AG20443 (cell line): ENCODE measurements around the gene CCDC106.

Experiments
- DNase-seq: peaks from one replicate; pipeline ENCODE4 v3.0.0; 2012; ENCODE audit warnings: low spot score, mixed read lengths

Gene CCDC106

GRCh38 chr19:55650602-55651230 lies 2.7 kb downstream of the CCDC106 start:
- no peak for DNase-seq

- no peak for DNase-seq
Measured at GRCh38 chr19:55651236-55651635, 3.2 kb downstream of the CCDC106 start.

DNA sequence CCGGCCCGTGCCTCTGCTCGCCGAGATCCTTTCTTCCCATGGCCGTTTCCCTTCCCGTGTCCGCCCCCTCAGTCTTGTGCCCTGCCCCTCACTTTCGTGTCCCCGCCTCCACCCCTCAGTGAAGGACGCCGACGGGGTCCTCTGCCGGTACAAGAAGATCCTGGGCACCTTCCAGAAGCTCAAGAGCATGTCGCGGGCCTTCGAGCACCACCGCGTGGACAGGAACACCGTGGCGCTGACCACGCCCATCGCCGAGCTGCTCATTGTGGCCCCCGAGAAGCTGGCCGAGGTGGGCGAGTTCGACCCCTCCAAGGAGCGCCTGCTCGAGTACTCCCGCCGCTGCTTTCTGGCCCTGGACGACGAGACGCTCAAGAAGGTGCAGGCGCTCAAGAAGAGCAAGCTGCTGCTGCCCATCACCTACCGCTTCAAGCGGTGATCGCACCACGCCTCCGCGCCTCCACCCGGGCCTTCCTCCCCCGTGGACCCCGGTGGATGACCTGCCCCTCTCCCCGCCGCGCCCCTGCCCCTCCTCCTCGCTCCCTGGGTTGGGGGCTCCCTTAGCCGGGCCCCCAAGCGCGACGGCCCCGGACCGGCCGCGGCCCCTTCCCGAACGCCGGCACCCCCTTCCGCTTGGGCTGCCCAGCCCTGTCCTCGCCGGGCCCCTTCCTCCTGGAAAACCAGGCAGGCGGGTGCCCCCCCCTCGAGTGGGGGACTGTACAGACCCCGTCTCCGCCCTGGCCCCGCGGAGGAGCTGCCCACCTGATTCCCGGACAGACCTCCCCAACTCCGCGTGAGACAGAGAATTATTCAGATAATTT lies 4.5 kb downstream of the CCDC106 start:
- DNase-seq: no peak

DNA sequence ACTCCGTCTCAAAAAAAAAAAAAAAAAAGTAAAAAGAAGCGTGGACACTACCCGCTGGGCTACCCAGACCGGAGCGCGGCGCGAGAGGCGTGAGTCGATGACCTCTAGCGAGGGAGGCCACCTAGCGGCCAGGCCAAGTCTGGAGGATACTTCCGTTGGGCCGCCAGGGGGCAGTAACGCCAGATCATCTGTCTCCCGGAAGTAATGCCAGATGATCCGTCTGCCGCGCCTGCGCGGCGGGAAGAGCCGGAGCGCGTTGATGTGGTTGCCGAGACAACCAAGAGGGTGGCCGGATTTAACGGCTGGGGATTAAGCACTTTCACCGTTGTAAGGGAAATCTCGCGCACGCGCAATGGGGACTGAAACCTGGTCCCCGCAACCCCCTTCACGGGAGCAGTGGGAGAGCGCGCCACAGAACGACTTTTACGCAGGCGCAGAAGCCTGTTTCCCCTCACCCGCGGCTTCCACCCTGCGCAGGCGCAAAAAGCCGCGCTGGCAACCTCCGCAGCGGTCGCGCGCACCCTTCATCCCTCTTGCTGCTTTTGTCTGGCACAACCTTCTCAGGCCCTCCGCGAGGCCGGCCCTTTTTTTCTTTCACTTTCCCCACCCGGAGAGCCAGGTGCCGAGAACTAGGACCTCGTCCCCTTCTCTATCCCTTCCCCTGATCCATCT lies 5.8 kb downstream of the CCDC106 start:
- DNase-seq: peak; percentile 94

GRCh38 chr19:55654323-55654867 lies 6.4 kb downstream of the CCDC106 start:
- peak; percentile 91 for DNase-seq

DNA sequence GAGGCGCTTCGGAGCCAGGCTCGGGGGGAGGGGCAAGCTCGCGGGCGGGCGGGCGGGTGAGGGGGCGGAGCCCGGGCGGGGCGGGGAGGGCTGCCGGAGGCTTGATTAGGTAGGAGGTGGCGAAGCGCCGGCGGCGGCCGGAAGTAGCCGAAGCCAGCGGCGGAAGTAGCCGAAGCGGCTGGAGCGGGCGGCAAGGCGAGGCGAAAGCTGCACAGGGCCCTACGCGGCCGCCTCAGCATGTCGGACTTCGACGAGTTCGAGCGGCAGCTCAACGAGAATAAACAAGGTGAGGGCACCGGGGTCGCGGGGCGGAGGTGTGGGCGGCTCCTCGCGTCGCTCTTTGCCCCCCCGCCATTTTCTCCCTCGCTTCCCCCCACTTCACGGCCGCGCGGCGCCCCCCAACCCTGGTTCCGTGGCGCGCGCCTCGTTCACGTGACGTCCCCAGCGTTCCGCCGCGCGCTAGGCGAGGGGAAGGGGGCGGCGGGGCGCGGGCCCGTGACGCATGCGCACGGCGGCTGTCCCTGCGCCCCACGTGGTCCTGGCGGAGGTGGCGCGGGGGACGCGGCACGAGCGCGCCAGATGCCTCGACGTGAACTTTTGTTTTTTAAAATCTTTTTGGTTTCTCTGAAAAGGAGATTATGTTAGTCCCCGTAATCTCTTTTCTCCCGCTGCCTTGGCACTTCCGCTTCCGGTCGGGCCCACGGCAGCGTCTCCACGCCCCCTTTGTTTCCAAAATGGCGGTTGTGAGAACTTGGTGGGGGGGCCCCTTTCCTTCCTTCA lies 7.0 kb downstream of the CCDC106 start, which contains the start of gene U2AF2:
U2AF2 (plus strand) TSS at position 168 of the 780 bp plus-strand sequence; CDS start at position 238, 70 bp downstream.
- DNase-seq: peak; percentile 97

- DNase-seq: no peak
Measured at GRCh38 chr19:55655648-55656040, 7.6 kb downstream of the CCDC106 start.

DNA sequence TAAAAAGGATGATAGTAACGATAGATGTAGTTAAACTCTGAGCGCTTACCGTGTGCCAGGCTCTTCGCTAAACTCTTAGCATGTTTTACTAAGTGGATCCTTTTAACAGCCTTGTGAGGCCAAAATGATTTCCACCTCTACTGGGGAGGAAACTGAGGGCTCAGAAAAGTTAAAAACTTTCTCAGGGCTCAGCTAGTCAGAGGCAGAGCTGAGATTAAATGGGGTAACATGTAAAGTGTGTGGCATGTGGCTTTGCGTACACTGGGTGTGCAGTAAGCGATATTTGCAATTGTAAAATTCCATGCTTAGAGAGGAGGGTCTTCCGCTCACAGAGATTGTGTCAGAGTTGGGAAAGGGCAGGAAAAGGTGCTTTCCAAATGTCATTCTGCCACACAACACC lies 8.5 kb downstream of the CCDC106 start:
- no peak for DNase-seq

- no peak for DNase-seq
Measured at GRCh38 chr19:55656988-55657747, 9.2 kb downstream of the CCDC106 start.

- no peak for DNase-seq
Measured at GRCh38 chr19:55658846-55659459, 10.9 kb downstream of the CCDC106 start.

DNA sequence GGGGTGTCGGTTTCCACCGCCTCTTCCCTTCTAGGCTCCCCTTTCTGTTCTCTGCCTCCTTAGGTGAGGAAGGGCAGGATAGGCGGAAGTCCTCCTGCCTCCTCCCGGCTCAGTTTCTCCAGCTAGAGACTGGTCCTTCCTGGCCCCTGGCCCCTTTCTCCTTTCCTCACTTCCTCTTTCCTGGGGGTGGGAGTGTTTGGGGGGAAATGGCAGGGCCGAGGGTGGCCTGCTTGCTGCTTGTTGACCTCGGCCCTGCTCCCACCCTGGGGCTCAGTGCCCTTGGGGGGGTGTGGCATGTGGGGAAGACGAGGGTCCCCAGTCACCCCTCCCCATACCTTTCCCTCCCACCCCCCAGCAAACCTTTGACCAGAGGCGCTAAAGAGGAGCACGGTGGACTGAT lies 11.8 kb downstream of the CCDC106 start:
- no peak for DNase-seq

- no peak for DNase-seq
Measured at GRCh38 chr19:55660404-55660803, 12.4 kb downstream of the CCDC106 start.

- DNase-seq: no peak
Measured at GRCh38 chr19:55660991-55661390, 13.0 kb downstream of the CCDC106 start.

- DNase-seq: no peak
Measured at GRCh38 chr19:55661826-55662225, 13.8 kb downstream of the CCDC106 start.

- no peak for DNase-seq
Measured at GRCh38 chr19:55663846-55664536, 16.0 kb downstream of the CCDC106 start.

GRCh38 chr19:55666343-55667005 lies 18.5 kb downstream of the CCDC106 start:
- no peak for DNase-seq

- DNase-seq: no peak
Measured at GRCh38 chr19:55667006-55667381, 19.0 kb downstream of the CCDC106 start.

DNA sequence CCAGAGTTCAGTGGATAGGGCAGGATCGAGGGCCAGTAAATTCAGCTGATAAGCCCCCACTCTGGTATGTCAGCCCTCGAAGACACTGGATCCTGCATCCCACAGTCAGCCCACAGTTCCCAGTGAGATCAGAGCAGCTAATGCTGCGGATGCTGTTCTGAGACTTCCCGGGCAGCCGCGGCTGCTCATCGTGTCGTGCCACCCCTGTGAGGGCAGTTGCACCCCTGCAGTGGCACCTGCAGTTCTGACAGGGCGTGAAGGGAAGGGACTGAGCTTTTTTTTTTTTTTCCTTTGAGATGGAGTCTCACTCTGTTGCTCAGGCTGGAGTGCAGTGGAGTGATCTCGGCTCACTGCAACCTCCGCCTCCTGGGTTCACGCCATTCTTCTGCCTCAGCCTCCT lies 19.5 kb downstream of the CCDC106 start:
- no peak for DNase-seq

DNA sequence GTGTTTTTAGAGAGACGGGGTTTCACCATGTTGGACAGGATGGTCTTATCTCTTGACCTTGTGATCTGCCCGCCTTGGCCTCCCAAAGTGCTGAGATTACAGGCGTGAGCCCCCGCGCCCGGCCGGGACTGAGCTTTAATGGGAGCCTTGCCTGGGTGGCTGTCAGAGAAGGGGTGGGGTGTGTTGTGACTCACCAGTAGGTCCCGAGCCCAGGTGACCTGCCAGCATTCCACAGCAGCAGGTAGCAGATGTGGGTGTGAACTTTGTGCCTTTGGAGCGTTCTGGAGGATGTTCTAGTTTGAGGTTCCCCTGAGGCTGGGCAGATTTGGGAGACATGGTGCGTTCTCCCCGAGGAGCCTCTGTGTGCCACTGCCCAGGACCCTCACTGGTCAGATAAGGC lies 19.9 kb downstream of the CCDC106 start:
- DNase-seq: no peak
